ENCODE results near the gene KRTAP10-1.
"Not testable (repeated sequence)": the region's sequence is repeated elsewhere in the genome, so short reads cannot be mapped to it uniquely, and the experiment has no call there.

Gene KRTAP10-1, protein sequence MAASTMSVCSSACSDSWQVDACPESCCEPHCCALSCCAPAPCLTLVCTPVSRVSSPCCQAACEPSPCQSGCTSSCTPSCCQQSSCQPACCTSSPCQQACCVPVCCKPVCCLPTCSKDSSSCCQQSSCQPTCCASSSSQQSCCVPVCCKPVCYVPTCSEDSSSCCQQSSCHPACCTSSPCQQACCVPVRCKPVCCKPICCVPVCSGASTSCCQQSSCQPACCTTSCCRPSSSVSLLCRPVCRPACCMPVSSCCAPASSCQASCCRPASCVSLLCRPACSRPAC

DNA sequence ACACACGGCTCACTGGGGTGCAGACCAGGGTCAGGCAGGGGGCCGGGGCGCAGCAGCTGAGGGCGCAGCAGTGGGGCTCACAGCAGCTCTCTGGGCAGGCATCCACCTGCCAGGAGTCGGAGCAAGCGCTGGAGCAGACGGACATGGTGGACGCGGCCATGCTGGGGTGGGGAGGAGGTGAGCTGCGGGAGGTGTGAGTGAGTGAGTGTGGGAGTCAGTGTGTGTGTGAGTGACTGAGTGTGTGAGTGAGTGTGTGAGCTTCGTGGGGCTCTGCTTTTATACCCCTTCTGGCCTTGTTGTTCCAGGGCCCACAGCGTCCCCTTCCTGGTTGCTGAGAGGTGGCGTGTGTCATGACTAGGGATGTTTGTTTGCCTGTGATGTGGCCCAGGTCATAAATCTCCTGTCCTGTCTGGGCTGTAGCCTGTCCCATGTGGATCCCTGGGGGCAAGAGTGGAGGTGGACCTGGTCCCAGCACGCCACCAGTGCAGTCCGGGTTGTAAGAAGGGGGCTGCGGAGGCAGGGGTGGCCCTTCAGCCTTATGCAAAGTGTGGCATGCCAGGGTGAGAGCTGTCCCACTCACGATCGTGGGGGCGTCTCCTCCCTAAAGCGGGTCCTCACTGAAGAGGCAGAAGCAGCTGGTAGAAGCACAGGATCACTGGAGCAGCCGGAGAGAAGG is at the start of gene KRTAP10-1:
KRTAP10-1 (minus strand) TSS at position 205 of the 676 bp plus-strand sequence; CDS start at position 160, 45 bp downstream.
- in situ Hi-C loops (cut with MboI; ENCODE audit: low sequenced_read_pairs), result no loop called here

DNA sequence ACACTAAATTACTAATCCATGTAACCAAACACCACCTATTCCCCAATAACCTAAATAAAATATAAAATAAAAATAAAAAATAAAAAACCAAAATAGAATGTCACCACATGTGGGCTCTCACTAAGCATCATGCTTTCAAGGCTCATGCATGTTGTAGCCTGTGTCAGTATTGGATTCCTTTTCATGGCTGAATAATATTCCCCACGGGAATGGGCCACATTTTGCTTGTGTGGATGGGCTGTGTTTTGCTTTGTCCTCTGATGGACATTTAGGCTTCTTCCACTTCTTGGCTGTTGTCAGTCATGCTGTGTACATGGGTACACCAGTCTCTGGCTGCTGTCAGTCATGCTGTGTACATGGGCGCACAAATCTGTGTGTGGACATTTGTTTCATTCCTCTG is 49.1 kb upstream of the KRTAP10-1 start:
- in situ Hi-C loops (cut with MboI; ENCODE audit: low sequenced_read_pairs), result no loop called here

DNA sequence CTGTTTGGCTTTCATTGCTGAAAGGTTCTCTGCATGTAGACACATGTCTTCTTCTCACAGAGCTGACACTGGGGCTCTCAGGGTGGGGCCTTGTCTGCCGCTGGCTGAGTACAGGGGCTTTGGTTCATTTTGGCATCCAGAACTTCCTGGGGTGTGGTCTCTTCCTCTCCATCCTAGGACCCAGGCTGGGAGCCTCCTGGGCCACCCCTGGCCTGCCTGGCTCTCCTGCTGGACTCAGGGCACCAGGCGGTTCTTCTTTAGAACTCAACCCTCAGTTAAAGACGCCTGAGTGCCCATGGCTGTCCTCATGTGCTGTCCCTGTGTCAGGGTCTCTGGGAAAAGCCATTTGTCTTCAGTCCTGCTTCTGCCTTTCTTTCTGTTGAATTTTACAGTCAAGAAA is 45.9 kb upstream of the KRTAP10-1 start:
- in situ Hi-C loops (cut with MboI; ENCODE audit: low sequenced_read_pairs), result no loop called here

DNA sequence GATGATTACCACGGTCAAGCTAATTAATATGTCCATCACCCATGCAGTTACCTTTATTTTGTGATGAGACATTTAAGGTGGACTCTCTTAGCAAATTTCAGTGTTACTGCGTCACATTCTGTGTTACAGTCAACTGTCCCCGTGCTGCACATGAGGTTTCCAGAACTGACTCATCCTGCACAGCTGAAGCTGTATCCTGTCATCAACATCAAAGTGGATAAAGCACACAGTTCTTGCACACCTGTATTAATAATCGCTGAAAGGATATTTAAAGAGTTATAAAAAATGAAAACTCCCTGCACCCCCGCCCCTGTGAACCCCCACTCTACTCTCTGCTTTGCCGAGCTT is 43.8 kb upstream of the KRTAP10-1 start:
- in situ Hi-C loops (cut with MboI; ENCODE audit: low sequenced_read_pairs), result no loop called here

DNA sequence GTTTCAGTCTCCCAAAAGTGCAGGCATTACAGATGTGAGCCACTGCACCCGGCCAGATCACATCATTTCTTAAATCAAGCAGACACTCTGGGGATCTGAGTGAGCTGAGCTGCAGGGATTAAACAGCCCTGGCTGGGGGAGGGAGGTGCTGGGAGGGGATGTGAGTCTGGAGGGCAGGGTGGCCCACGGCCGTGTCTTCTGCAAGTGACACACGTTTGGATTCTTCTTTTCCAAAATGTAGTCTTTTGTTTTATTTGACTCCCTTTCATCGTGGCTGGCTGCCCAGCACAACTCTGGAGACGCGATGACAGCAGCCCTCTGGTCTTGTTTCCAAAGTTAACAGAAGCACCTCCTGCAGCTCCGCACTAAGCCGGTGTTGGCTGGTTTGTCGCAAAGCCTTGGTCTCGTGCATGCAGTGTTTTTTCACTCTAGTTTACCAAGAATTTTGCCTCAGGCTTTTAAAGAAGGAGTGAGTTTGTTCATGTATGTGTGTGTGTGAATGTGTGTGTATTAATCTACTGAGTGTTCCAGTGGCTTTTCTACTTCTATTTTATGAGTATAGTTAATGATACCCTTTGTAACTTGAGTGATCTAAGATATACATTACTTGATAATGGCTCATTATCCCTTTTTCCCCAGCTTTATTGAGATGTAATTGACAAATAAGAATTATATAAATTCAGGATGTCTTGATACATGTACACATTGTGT is 43.2 kb upstream of the KRTAP10-1 start:
- in situ Hi-C loops (cut with MboI; ENCODE audit: low sequenced_read_pairs), result no loop called here

DNA sequence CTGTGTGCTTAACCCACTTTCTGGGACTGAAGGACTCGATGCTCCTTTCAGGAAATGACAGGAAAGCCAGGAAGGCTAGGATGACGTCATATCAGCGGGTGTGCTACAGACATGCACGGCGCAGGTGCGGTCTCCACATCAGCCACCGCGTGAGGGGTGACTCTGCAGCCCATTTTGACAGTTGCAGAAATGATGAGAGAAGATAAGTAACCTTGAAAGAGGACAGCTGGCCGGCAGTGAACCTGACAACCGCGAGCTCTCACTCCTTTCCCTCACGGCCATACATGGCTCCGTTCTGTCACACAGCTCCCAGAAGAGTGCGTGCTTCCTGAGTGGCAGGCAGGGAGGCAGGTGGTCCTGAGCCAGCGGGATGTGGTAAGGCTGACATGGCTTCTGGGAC is 42.1 kb upstream of the KRTAP10-1 start:
- in situ Hi-C loops (cut with MboI; ENCODE audit: low sequenced_read_pairs), result no loop called here

DNA sequence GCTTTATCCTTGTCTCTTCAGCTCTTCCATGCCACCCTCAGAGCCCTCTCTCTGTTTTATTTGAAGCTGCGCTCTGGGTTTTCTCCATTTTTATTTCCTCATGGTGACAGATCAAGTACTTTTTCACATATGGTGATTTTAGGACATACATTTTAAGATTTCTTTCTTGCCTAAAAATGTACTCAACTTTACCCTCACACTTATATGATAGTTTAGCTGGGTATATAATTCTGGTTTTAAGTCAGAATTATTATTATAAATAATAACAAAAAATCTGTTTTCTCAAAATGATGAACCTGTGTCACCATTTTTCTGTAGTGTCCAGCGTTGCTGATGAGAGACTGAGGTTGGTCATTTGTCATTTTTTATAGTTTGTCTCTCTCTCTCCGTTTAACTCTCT is 41.2 kb upstream of the KRTAP10-1 start:
- in situ Hi-C loops (cut with MboI; ENCODE audit: low sequenced_read_pairs), result no loop called here

DNA sequence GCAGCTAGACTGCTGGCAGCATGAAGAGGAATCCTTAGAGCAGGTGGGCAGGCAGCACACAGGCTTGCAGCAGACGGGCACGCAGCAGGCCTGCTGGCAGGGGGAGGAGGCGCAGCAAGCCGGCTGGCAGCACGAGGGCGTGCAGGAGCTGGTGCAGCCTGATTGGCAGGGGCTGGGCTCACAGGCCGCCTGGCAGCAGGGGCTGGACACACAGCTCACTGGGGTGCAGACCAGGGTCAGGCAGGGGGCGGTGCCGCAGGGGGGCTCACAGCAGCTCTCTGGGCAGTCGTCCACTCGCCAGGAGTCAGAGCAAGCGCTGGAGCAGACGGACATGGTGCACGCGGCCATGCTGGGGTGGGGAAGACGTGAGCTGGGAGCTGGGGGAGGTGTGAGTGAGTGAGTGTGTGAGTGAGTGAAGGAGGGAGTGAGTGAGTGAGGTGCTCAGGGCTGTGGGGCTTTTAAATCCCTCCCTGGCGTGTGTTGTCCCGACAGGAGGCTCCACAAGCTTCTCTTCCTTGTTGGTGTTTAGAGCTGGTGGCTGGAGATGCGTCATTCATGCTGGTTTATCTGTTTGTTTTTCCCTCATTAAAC is 40.3 kb upstream of the KRTAP10-1 start, which contains the start of gene KRTAP10-5:
KRTAP10-5 (minus strand) TSS at position 374 of the 591 bp plus-strand sequence; CDS start at position 348, 26 bp downstream.
- in situ Hi-C loops (cut with MboI; ENCODE audit: low sequenced_read_pairs), result not testable (repeated sequence)

DNA sequence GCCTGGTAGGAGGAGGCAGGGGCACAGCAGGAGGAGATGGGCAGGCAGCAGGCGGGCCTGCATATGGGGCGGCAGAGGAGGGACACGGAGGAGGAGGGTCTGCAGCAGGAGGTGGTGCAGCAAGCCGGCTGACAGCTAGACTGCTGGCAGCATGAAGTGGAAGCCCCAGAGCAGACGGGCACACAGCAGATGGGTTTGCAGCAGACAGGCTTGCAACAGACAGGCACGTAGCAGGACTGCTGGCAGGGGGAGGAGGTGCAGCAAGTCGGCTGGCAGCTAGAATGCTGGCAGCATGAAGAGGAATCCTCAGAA is 39.8 kb upstream of the KRTAP10-1 start:
- in situ Hi-C loops (cut with MboI; ENCODE audit: low sequenced_read_pairs), result no loop called here

DNA sequence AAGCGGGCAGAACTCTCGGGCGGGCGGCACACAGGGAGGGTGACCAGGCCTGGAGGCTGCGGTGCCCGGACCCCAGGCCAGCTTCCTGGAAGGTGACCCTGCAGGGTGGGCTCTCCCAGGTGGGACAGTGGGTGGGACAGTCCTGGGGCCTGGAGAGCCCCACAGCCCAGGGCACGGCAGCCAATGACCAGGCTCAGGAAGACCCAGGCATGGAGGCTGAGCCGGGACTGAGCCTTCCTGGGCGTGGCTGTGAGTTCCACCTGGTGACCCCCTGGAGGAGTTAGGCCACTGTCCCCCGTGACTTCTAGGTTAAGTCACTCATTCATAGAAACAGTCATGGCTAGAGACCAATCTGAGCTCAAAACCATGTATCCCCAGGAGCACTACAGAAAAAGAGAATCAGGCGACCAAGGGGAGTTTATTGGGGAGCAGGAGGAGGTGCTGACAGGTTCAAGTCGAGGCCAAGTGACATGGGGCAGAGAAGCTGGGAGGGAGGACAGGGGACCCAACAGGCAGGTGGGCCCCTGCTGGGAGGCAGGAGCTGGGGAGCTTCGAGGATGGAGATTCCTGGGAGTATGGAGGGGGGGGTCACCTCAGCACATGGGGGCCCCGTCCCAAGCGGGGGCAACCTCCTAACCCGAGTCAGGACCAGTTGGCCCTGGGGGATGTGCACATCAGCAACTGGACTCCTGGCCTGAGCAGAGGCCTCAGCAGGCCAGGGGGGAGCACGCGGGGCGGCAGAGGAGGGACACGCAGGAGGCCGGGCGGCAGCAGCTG is 39.2 kb upstream of the KRTAP10-1 start:
- in situ Hi-C loops (cut with MboI; ENCODE audit: low sequenced_read_pairs), result no loop called here

DNA sequence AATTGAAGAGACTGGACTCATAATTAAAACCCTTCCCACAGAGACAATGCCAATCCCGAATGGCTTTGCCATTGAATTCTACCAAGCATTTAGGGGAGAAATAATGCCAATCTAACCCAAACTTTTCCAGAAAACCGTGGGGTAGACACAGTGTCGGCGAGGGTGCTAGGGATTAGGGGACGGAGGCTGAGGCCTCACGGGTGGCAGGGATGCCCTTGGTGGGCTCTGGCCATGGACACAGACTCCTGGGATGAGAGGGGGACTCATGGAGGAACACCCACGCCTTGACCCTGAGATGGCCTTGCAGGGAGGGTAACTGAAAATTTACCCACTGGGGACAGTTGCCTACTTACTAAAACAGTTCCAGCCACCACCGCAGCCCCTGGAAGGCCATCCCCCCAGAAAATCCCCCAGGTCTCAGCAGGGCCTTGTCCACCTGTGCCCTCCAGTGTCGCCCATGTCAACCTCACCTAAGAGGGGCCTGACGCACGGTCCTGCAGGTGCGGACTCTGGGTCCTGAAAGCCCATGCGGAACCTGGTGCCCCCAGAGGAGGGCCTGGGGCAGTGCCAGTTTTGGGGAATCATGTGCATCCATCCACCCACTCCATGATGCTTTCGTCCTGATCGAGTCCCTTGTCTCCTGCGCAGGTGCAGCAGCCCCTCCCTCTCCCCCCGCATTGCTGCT is 38.5 kb upstream of the KRTAP10-1 start:
- in situ Hi-C loops (cut with MboI; ENCODE audit: low sequenced_read_pairs), result no loop called here

DNA sequence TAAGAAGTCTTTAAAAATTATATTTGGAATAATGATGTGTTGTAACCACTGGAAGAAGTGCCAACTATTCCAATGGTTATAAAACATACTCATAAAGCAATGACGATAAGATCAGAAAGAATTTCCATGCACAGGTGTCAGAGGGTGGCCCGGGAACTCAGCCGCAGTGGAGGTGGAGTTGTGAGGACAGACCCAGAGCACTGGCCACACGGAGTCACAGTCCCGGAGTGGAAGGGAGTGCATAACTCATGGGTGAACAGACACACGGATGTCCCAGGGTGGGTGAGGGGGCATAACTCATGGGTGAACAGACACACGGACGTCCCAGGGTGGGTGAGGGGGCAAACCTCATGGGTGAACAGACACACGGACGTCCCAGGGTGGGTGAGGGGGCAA is 36.0 kb upstream of the KRTAP10-1 start:
- in situ Hi-C loops (cut with MboI; ENCODE audit: low sequenced_read_pairs), result no loop called here

DNA sequence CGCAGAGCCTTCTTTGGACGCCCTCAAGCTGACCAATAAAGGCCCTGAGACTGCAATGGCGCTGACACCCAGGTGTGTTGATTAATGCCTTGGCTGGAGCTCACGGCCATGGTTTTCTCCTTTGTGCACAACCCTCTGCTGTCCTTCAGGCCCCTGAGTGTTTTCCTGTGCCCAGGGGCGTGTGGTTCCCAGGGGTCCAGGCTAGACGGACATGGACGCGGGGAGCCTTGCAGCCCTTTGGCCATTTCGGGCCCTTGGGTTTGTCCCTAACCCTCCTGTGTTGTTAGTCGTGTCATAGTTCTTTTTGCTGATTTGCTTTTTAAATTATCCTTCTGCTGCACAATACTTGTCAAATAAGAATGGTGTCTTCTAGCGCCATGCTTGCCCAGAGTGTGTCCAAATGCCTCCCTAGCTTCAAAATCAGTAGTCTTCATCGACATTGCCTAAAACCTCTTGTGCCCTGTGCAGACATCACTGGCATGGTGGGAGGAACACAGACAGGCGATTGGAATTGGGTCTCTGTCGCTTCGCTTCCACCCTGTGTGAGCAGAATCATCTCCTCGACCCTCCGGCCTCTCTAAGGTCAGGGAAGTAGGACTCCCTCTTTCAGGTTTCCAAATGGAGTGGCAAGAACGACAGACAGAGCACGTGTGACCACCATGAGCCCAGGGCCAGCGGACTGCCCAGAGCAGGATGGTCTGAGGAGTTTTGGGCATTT is 35.5 kb upstream of the KRTAP10-1 start:
- in situ Hi-C loops (cut with MboI; ENCODE audit: low sequenced_read_pairs), result no loop called here

DNA sequence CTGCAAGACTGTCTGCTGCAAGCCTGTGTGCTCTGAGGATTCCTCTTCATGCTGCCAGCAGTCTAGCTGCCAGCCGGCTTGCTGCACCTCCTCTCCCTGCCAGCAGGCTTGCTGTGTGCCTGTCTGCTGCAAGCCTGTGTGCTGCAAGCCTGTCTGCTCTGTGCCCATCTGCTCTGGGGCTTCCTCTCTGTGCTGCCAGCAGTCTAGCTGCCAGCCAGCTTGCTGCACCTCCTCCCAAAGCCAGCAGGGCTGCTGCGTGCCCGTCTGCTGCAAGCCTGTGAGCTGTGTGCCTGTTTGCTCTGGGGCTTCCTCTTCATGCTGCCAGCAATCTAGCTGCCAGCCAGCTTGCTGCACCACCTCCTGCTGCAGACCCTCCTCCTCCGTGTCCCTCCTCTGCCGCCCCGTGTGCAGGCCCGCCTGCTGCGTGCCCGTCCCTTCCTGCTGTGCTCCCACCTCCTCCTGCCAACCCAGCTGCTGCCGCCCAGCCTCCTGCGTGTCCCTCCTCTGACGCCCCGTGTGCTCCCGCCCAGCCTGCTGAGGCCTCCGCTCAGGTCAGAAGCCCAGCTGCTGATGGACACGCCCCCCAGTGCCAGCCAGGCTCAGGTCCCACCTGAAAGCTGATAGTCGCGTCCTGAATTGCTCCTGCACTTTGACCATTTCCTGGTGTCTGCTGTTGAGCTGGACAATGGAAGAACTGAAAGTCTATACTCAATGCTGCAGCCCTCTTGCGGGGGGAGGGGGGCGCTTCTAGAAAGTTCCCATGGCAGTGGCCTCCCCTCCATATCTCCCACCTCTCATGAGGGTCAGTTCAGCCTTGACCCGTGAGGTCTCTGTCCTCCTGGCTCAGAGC is 34.7 kb upstream of the KRTAP10-1 start:
- in situ Hi-C loops (cut with MboI; ENCODE audit: low sequenced_read_pairs), result no loop called here

DNA sequence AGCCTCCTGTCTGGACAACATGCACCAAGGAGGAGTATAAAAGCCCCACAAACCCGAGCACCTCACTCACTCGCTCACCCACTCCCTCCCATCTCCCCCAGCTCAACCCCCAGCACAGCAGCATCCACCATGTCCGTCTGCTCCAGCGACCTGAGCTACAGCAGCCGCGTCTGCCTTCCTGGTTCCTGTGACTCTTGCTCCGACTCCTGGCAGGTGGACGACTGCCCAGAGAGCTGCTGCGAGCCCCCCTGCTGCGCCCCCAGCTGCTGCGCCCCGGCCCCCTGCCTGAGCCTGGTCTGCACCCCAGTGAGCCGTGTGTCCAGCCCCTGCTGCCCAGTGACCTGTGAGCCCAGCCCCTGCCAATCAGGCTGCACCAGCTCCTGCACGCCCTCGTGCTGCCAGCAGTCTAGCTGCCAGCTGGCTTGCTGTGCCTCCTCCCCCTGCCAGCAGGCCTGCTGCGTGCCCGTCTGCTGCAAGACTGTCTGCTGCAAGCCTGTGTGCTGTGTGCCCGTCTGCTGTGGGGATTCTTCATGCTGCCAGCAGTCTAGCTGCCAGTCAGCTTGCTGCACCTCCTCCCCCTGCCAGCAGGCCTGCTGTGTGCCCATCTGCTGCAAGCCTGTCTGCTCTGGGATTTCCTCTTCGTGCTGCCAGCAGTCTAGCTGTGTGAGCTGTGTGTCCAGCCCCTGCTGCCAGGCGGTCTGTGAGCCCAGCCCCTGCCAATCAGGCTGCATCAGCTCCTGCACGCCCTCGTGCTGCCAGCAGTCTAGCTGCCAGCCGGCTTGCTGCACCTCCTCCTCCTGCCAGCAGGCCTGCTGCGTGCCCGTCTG is 33.8 kb upstream of the KRTAP10-1 start, which contains the start of gene KRTAP10-4:
KRTAP10-4 (plus strand) TSS at position 100 of the 827 bp plus-strand sequence; CDS start at position 130, 30 bp downstream.
- in situ Hi-C loops (cut with MboI; ENCODE audit: low sequenced_read_pairs), result not testable (repeated sequence)

DNA sequence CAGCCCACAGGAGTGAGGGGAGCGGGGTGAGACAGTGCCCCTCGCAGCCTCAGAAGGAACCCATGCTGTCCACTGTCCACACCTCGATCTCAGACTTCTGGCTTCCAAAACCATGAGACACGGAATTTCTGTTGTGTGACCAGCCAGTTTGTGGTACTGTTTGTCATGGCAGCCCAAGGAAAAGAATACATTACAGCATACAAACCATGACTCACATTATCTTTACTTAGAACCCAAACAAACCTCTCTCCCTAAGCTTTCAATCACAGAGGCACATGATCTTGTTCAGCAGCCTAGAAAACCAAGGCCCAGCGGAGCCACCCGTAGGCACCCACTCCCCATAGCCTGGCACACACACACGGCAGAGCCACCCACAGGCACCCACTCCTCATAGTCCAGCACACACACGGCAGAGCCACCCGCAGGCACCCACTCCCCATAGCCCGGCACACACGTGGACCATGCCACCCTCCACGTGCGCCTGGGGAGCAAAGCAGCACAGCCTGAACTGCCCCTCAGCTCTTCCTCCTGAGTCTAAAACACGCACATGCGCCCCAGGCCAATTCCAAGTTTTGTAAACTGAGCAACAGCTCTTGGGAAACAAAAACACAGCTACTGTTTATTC is 33.1 kb upstream of the KRTAP10-1 start:
- in situ Hi-C loops (cut with MboI; ENCODE audit: low sequenced_read_pairs), result no loop called here
